SH-SY5Y (cell line): ENCODE results near the gene ZNF140.

Experiments used
- GATA2 ChIP-seq: IDR thresholded peaks from 2 replicates; pipeline ENCODE4 v1.6.1; 2011; ENCODE audit warnings: mild to moderate bottlenecking, low read depth, low read length
- GATA3 ChIP-seq: IDR thresholded peaks from 2 replicates; pipeline ENCODE4 v1.6.1; 2011; ENCODE audit warnings: low read depth, mild to moderate bottlenecking, low read length, moderate library complexity

DNA sequence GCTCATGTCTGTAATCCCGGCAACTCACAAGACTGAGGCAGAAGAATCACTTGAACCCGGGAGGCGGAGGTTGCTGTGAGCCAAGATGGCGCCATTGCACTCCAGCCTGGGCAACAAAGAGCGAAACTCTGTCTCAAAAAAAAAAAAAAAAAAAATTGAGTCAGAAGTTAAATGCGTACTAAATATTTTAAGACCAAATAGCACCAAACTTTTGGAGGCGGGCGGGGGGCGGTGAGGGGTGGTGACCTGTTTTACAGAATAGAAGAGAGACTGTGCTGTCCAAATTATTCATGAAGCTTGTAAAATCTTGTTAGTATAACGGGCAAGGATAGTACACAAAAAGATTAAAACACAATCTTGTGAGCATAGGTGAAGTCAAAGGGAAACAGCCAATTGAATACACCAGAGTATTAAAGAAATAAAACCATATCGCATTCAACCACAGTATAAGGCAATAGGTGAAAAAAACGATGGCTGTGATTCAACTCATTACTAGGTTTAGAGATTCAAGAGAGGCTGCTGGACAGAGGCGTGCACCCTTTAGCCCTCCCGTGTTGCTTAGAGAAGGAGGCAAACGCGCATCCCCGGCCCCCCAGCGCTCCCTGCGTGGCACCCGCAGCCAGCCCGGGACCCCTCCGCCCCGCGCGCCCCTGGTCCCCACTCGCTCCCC, 48.8 kb downstream of the ZNF140 start:
- TF ChIP-seq GATA2 (no peak), GATA3 (no peak)
